K562 (cell line): Measurements from ENCODE around the gene BCAN. TPM values are rescaled to one million over a fixed set of nuclear protein-coding genes. Genes with fewer than 3 reads are reported as not detected.
A peak's percentile ranks its signal among the peaks of the same experiment; 100 is the strongest.

Source experiments
- ATAC-seq: fragments of 200-7000 bp; cut with Tn5 transposase; 3 replicates; pipeline ENCODE4 v1.9.1; 2020; ENCODE audit warnings: moderate library complexity
- BruUV-seq: library from RNA; stranded (reverse); fragments of 400-500 nt; replicated peaks from 2 replicates; lab custom pipeline; 2021; lab: Mats Ljungman, UMichigan
- CTCF ChIA-PET: fragments of 300-600 bp; formaldehyde crosslinking; extraction: SDS; loops from one replicate; lab custom pipeline; 2021; ENCODE audit warnings: low intra/inter-chr PET ratio; lab: Yijun Ruan, JAX
- POLR2A ChIA-PET: fragments of 300-600, 350-650 bp; sonication (Branson Sonifier 250); formaldehyde crosslinking; extraction: SDS; loops from one replicate; lab custom pipeline; 2021; ENCODE audit warnings: antibody characterized with exemption, inconsistent platforms; lab: Yijun Ruan, JAX
- DNase-seq, 4 experiments: peaks; one replicate each; pipeline versions ENCODE4 v3.0.0 to v3.0.0-alpha.2; 2011 to 2018; ENCODE audit warnings: low spot score in 3 of 4, mixed read lengths in 3 of 4; ENCODE audit errors: extremely low read depth in 1 of 4
- FAIRE-seq: peaks from 2 replicates; lab custom pipeline; 2011; peaks lifted over from hg19 to GRCh38; lab: Jason Lieb, UNC
- H2AFZ ChIP-seq: 2 replicates; pipeline ENCODE4 v1.6.0; 2011; ENCODE audit warnings: low read depth, low read length, control low read depth, inconsistent platforms
- H3K27ac ChIP-seq: fragments of 200-600 bp; 3 replicates; pipeline ENCODE4 v1.8.0; 2011; ENCODE audit warnings: low read depth, mild to moderate bottlenecking, control low read depth, inconsistent platforms, low read length, moderate library complexity, mixed read lengths; ENCODE audit errors: extremely low read depth
- H3K27me3 ChIP-seq, 2 experiments: fragments of 300-600 bp in 1 of 2; 2 replicates in 1 of 2; 3 replicates in 1 of 2; pipeline versions ENCODE4 v1.6.0 to v1.8.0; 2011; ENCODE audit warnings: inconsistent platforms in 2 of 2, low read length in 2 of 2, mild to moderate bottlenecking in 1 of 2, mixed read lengths in 1 of 2, moderate library complexity in 1 of 2; ENCODE audit not compliant: control insufficient read depth in 2 of 2, insufficient read depth in 2 of 2
- H3K36me3 ChIP-seq: fragments of 300-600 bp; 3 replicates; pipeline ENCODE4 v1.8.0; 2011; ENCODE audit warnings: mild to moderate bottlenecking, low read length, inconsistent platforms; ENCODE audit not compliant: control insufficient read depth, insufficient read depth
- H3K4me1 ChIP-seq, 2 experiments: fragments of 200-600 bp in 1 of 2; replicated peaks in 1 of 2; 2 replicates in 1 of 2; 3 replicates in 1 of 2; pipeline versions ENCODE4 v1.5.1 to v1.8.0; 2011; ENCODE audit warnings: inconsistent platforms in 2 of 2, low read length in 2 of 2, mild to moderate bottlenecking in 1 of 2, mixed read lengths in 1 of 2, moderate library complexity in 1 of 2; ENCODE audit not compliant: control insufficient read depth in 2 of 2, insufficient read depth in 2 of 2
- H3K4me2 ChIP-seq: 2 replicates; pipeline ENCODE4 v1.6.1; 2011; ENCODE audit warnings: low read length, control low read depth, inconsistent platforms, mixed read lengths; ENCODE audit not compliant: insufficient read depth
- H3K4me3 ChIP-seq: fragments of 200-600 bp; sonication (generic), shearing (Covaris generic); 2 replicates; pipeline ENCODE4 v1.5.1; 2016; ENCODE audit warnings: control low read depth, inconsistent platforms
- H3K79me2 ChIP-seq: fragments of 200-600 bp; 3 replicates; pipeline ENCODE4 v1.8.0; 2011; ENCODE audit warnings: low read length, inconsistent platforms; ENCODE audit not compliant: control insufficient read depth, insufficient read depth
- H3K9ac ChIP-seq, 2 experiments: 2 replicates each; pipeline versions ENCODE4 v1.6.0 to v1.6.1; 2011; ENCODE audit warnings: low read depth in 2 of 2, low read length in 2 of 2, control low read depth in 1 of 2, inconsistent platforms in 1 of 2, mild to moderate bottlenecking in 1 of 2, mixed read lengths in 1 of 2; ENCODE audit not compliant: insufficient read depth in 1 of 2
- H3K9me1 ChIP-seq: one replicate; pipeline ENCODE4 v1.6.0; 2011; ENCODE audit warnings: inconsistent platforms, mild to moderate bottlenecking, low read length, moderate library complexity; ENCODE audit not compliant: control insufficient read depth, insufficient read depth
- H3K9me3 ChIP-seq: replicated peaks from 2 replicates; pipeline ENCODE4 v1.5.1; 2011; ENCODE audit warnings: low read depth, low read length, inconsistent platforms; ENCODE audit not compliant: control insufficient read depth, insufficient read depth
- H4K20me1 ChIP-seq: replicated peaks from 2 replicates; pipeline ENCODE4 v1.6.1; 2011; ENCODE audit warnings: low read length, inconsistent platforms, mixed read lengths; ENCODE audit not compliant: control insufficient read depth, insufficient read depth
- BHLHE40 ChIP-seq: IDR thresholded peaks from 2 replicates; pipeline ENCODE4 v1.6.1; 2011; ENCODE audit warnings: low read length, improper control_type of control experiment
- CBFA2T2 ChIP-seq: fragments of 450-650 bp; conservative IDR thresholded peaks from 2 replicates; pipeline ENCODE4 v1.6.1; 2017; ENCODE audit warnings: mild to moderate bottlenecking
- CBFA2T3 ChIP-seq: fragments of 450-650 bp; IDR thresholded peaks from 2 replicates; pipeline ENCODE4 v1.6.1; 2017
- ELF2 ChIP-seq: fragments of 250-450 bp; sonication (Bioruptor Pico); IDR thresholded peaks from 2 replicates; pipeline ENCODE4 v1.5.0; 2021; ENCODE audit warnings: mild to moderate bottlenecking
- HOMEZ ChIP-seq: fragments of 250-450 bp; sonication (Bioruptor Pico); IDR thresholded peaks from 2 replicates; pipeline ENCODE4 v1.4.0; 2020; ENCODE audit warnings: mild to moderate bottlenecking, moderate library complexity
- NCOR1 ChIP-seq: fragments of 450-650 bp; IDR thresholded peaks from 2 replicates; pipeline ENCODE4 v1.6.1; 2016; ENCODE audit warnings: mild to moderate bottlenecking, moderate library complexity
- NFIC ChIP-seq: fragments of 450-650 bp; IDR thresholded peaks from 2 replicates; pipeline ENCODE4 v1.6.1; 2017; ENCODE audit warnings: mild to moderate bottlenecking, inconsistent platforms
- STAT5A ChIP-seq: IDR thresholded peaks from 2 replicates; pipeline ENCODE4 v1.6.1; 2012; ENCODE audit warnings: low read length, inconsistent platforms, borderline replicate concordance
- TCF3 ChIP-seq: sonication (generic); formaldehyde crosslinking; IDR thresholded peaks from 2 replicates; pipeline ENCODE4 v1.4.0; 2020; ENCODE audit warnings: mild to moderate bottlenecking, missing genetic modification reagents
- ZBTB43 ChIP-seq: sonication (generic); formaldehyde crosslinking; IDR thresholded peaks from 2 replicates; pipeline ENCODE4 v1.8.0; 2023; ENCODE audit warnings: mild to moderate bottlenecking, missing genetic modification reagents
- ZNF280A ChIP-seq: fragments of 450-650 bp; IDR thresholded peaks from 2 replicates; pipeline ENCODE4 v1.6.1; 2018; ENCODE audit warnings: mild to moderate bottlenecking, low read depth; ENCODE audit not compliant: partially characterized antibody
- ZNF384 ChIP-seq: IDR thresholded peaks from 2 replicates; pipeline ENCODE4 v1.6.1; 2012; ENCODE audit warnings: low read depth, low read length, improper control_type of control experiment
- ZNF830 ChIP-seq: fragments of 250-450 bp; sonication (Bioruptor Pico); IDR thresholded peaks from 2 replicates; pipeline ENCODE4 v1.5.0; 2021; ENCODE audit warnings: mild to moderate bottlenecking
- WGBS: fragments of 100-300 bp; shearing (Covaris generic); methylation state at CpG from one replicate; pipeline ENCODE4 v1.1.6; 2016; ENCODE audit warnings: low coverage, mixed read lengths; ENCODE audit not compliant: insufficient coverage; ENCODE audit errors: missing lambda C conversion rate; 5-methylcytosine and 5-hydroxymethylcytosine counted together
- in situ Hi-C: fragments of 300-500 bp; cut with MboI; formaldehyde crosslinking; loops from 4 replicates; pipeline ENCODE4 v1.15.0; 2018; ENCODE audit warnings: inconsistent platforms, mixed read lengths
- intact Hi-C: fragments of 100-400 bp; cut with micrococcal nuclease; formaldehyde crosslinking; loops from 2 replicates; pipeline ENCODE4 v1.14.2; 2022
- polyA plus RNA-seq, 8 experiments: library from polyadenylated mRNA; depleted of rRNA in 4 of 8; stranded (reverse) in 5 of 8; unstranded in 3 of 8; fragments of >200 nt; fragmentation: Nextera tagmentation in 2 of 8; fragmentation: Illumina TruSeq in 1 of 8; extraction: Ambion mirVana in 2 of 8; extraction: Trizol in 1 of 8; gene quantifications; 2 replicates each; pipeline versions ENCODE4 v1.2.1 to v1.2.3, GENCODE V29; 2011 to 2014; ENCODE audit warnings: inconsistent platforms in 1 of 8, missing spikeins in 1 of 8
- total RNA-seq, 7 experiments: library from RNA; depleted of rRNA in 6 of 7; stranded (reverse); fragments of >200 nt in 6 of 7; fragmentation: Illumina TruSeq in 2 of 7; extraction: Trizol in 2 of 7; gene quantifications; 2 replicates each; pipeline versions ENCODE4 v1.2.1 to v1.2.3, GENCODE V29; 2011 to 2021; ENCODE audit warnings: low replicate concordance in 1 of 7
- TF ChIP-seq, protein P1 (sequence below): sonication (generic); formaldehyde crosslinking; IDR thresholded peaks from 2 replicates; pipeline ENCODE4 v1.8.0; 2022; ENCODE audit warnings: missing genetic modification reagents, mild to moderate bottlenecking, moderate library complexity, borderline replicate concordance

BCAN gene
- total and polyA plus RNA-seq, 9 of the 15 experiments (the other 6 are each of a cell fraction or from before 2014, with no cell fraction given), result 0.04 to 0.33 (median 0.14) TPM; not detected in 5

DNA sequence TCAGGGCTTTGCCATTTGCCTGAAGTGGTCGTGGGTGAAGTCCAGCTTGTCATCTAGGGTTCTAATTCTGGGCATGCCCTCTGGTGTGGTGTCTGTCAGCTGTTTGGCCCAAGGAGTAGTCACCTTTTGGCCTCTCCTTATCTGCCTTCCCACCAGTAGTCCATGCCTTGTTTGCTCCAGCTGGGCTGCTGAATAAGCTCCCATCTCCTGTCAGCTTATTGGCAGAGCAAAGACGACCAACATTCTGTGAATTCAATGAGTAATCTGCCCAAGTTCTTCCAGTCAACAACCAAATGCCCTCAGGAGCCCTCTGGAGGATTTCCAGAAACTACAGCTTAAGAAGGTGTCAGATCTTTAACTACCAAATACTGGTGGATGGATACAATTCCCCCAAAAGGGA lies 7.0 kb downstream of the BCAN start:
- H3K4me1 ChIP-seq, result peaks cover 0 to 28% of the 10 kb centered on the region in 2 experiments; a peak in 3 of 5 replicates
- DNase-seq, result peak in 1 of 4 experiments; percentile 32
- intact Hi-C loops, result no loop called here
- POLR2A ChIA-PET, result interaction anchor here (1.1 to 1.8 kb wide), 5 partner anchors 10 to 77 kb away, joined by 5 to 12 read pairs (median 5); no protein-coding TSS in a partner anchor
- H4K20me1 ChIP-seq, result peaks cover 70% of the 10 kb centered on the region
- no peak overlapping the region; a peak in 1 of 4 replicates for H3K9ac ChIP-seq
- H3K4me2 ChIP-seq, result no peak overlapping the region
- CTCF ChIA-PET, result interaction anchor here (0.6 kb wide), 1 partner anchor 10 kb away, joined by 3 read pairs; no protein-coding TSS in a partner anchor
- H3K27me3 ChIP-seq, result no peaks in the 10 kb centered on the region
- H3K9me3 ChIP-seq, result no peaks in the 10 kb centered on the region
- peak; percentile 42 for FAIRE-seq
- H3K4me3 ChIP-seq, result no peak overlapping the region
- no peak overlapping the region for H3K27ac ChIP-seq
- peaks cover 52% of the 10 kb centered on the region for H3K36me3 ChIP-seq
- 0 out of 3 replicates have a peak, but pooled peaks cover 11% of the 10 kb centered on the region for H3K79me2 ChIP-seq
- H2AFZ ChIP-seq, result no peak overlapping the region
- peaks cover 20% of the 10 kb centered on the region for H3K9me1 ChIP-seq
- WGBS, result 4% methylated on average over 2 of the region's 2 CpGs
- in situ Hi-C loops, result no loop called here
- no TSS peak for BruUV-seq
- TF ChIP-seq NCOR1, result peak; percentile 19; the same call in 1 of the 2 replicates
- no peak for TF ChIP-seq HOMEZ (CRISPR knock-in tag)
- TF ChIP-seq ELF2 (CRISPR knock-in tag), result no peak
- TF ChIP-seq CBFA2T2, result peak; percentile 49
- no peak for TF ChIP-seq ZNF384
- peak; percentile 10; the same call in 1 of the 2 replicates for TF ChIP-seq NFIC
- TF ChIP-seq, protein P1, sequence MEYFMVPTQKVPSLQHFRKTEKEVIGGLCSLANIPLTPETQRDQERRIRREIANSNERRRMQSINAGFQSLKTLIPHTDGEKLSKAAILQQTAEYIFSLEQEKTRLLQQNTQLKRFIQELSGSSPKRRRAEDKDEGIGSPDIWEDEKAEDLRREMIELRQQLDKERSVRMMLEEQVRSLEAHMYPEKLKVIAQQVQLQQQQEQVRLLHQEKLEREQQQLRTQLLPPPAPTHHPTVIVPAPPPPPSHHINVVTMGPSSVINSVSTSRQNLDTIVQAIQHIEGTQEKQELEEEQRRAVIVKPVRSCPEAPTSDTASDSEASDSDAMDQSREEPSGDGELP, result peak; percentile 76
- TF ChIP-seq BHLHE40, result no peak
- peak; percentile 40; the same call in 1 of the 2 replicates for TF ChIP-seq TCF3
- TF ChIP-seq CBFA2T3, result peak; percentile 70
- TF ChIP-seq ZNF280A, result no peak
- no peak for TF ChIP-seq ZNF830 (CRISPR knock-in tag)
- TF ChIP-seq ZBTB43 (CRISPR knock-in tag), result no peak
- TF ChIP-seq STAT5A, result no peak
- TF ChIP-seq, all 486 proteins: peak for 6
- ATAC-seq, result no peak
